Activated CD8-positive, alpha-beta memory T cell treated with anti-CD3 and anti-CD28 coated beads, Interleukin-2, amount 50 U/mL, for 4 hours (primary cell): ENCODE measurements around the gene MYO7B.

Experiments
- DNase-seq: peaks from one replicate; pipeline ENCODE4 v3.0.0-alpha.2; 2020

Gene MYO7B

DNA sequence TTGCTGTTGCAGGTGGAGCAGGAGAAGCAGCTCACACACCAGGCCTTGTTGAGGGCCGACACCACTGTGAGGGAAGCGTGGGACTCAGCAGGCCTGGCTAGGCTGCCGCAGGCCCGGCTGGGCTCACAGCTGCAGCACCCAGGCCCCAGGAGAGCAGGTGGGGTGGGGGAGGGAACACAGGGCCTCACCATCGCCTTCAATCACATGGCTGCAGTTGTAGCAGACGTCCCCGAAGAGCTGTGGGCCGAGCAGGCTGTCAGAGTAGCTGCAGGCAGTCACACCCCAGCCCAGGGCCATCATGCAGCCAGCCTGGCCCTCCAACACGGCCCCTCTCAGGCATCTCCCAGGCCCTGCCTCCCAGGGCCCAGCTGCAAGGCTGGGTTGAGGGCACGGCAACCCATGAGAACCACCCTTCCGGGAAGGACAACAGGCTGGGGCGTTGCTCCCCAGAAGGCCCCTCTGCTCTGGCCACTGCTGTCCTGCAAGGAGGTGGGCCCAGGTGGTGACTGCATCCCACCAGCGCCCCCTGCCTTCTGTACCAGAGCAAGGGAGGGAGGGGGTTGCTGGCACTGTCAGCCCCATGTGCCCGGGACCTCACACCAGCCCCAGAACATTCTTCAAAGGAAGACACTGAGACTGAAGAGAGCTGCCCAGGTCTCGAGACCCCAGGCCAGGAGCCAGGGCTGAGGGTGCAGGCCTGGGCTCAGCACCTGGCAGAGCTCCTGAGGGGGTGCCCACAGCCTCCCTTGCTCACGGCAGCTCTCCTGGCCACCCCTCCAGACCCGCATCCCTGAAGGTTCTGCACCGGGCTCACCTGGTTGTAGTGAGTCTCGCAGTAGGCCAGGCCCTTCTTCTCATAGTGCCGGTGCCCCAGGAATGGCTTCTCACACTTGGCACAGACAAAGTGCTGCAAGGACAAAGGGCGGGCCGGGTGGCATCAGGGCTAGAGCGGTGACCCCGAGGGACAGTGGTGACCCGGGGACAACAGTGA is 104.9 kb downstream of the MYO7B start:
- DNase-seq = no peak

DNA sequence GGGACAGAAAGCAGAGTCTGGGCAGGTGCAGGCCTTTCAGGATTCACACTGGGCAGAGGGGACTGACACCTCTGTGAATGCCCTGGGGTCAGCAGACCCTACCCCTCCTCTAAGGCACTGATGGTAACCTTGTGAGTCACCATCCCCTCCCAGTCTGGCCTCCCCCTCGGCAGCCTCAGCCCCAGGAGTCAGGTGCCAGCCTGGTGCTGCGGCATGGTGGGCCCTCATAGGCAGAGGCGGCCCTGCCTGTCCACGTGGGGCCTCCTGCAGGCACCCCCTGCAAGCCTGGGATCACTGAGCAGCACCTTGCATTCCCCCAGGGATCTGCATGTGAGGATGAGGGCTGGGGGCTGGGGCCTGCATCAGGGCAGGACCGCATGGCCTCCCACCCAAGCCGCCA is 105.7 kb downstream of the MYO7B start:
- DNase-seq = no peak

DNA sequence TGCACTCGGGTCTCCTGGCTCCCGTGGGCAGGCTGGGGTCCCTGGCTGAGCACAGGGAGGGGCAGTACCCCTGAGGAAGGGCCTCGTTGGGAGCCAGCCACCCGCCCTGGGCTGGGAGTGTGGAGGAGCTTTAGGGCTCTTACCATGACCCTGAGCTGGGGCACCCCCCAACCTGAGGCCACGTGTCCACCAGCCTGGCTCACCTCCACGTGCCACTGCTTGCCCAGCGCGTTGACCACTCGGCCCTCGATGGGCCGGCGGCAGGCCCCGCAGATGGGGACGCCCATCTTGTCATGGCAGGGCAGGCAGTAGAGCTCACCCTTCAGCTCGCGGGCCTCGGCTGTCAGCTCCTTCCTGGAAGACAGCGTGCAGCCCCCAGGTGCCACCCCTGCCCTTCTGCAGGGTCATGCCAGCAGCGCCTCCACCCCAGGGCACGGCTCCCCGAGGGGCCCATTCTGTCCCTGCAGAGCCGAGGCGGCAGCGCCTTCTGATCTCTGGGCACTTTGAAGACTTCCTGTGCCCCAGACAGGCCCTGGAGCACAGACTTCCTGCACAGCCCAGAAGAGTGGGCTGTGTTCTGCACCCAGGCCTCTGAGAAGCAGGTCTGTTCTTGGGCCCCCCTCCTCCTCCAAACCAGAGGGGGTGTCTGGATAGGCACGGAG is 106.5 kb downstream of the MYO7B start:
- peak; percentile 42 for DNase-seq

DNA sequence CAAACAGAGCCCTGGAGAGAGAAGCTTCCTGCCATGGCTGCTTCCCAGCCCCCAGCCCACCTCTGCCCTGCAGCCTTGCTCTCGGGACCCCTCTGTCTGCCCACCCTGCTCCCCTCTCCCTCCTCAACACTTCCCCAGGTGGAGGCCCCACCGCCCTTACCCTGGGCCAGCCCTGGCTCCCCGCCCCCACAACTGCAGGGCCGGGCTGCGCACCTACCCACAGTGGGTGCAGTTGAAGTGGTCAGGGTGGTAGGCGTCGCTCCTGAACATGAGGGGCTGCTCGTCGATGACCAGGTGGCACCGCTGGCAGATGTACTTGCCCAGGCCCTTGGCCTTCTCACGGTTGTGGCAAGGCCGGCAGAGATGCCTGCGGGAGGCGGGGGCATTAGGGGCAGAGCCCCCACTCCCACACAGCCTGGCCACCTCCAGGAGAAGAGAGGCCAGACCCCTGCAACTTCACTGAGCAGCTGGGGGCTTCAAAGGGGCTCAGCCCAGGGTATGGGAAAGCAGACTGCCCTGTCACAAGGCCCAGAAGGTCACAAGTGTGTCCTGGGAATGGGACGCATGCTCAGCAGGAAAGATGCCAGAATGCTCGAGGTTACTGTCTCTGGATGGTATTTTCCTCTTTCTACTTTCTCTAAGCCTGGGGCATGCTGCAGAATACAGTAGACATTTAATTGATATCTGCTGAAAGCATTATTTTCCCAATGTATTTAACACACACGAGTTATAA is 107.4 kb downstream of the MYO7B start:
- no peak for DNase-seq

DNA sequence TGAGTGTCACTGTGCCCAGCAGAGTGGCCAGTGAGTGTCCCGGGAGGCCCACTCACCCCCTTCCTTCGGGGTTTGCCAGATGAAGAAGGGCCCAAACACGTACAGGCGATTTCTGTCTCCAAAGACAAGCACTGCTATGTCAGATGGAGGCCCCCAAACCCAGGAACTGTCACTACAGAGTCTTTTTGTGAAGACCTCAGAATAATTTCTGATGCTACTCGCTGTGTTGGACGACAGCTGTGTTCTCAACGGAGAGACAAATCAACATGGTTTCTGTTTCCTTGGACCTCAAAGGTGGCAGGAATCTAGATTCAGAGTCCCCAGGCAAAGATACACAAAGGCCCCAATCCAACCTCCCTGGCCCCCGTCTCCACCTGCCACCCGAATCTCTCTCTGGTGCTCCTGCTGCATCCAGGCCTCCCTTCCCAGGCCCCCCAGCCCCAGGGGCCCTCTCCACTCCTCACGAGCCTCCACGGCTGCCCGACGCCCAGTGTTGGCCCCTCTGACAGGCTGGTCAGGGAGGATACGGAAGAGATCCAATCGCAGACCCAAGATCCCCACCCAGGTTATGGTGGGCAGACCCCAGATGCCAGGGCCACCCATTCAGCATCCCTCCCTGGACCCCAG is 108.1 kb downstream of the MYO7B start:
- no peak for DNase-seq

DNA sequence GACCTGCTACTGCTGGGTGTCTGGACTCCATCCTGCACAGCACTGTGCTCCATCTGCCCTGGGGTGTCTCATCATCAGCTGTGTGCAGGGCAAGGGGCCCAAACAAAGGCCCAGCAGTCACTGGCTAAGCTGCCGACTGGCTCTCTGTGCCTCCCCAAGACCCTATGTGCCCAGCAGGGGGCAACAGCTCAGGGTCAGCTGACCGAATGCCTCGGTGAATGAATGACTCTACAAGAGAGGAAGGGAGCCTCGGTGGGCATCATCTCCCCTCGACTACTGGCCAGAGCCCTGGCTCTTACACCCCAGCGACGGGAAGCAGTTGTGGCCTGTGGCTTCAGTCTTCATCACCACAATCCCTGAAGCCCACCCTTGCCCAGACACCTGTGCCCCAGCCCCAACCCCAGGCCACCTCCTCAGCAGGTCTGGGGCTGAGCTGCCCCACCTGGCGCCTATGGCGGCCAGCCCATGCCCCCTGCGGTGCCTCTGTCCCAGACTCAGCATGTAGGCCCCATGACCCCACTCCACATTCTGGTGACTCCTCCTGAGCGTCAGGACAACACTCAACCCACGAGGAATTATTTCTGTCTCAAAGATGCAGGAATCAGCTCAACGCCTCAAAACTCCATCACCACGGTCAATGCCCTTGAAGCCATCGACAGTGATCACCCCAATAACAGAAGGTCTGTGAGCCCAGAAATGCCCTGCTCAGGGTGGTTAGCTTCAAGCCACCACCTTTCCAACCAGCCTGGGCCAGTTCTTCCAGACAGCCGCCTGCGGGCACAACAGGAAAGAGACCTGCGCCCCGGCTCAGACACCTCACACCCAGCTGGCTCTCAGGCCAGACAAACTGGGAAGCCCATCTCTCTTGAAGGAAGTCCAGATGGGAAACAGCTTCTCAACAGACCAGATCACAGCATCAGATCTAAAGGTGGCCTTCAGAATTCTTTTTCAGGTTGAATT is 108.9 kb downstream of the MYO7B start:
- DNase-seq = no peak

DNA sequence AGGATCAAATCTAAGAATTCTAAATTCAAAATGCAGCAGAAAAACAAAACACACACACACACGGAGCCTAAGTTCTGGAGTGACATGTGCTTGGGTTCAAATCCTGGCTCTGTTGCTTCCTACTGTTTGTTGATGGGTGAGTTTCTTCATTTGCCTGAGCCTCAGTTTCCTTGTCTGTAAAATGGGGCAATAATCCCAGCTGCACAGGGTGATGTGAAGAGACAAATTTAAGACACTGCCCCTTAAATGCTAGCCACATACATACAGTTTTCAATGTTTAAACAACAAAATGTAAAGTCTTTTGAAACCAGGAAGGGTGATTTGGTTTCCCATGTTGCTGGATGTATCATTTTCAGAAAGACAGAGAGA is 109.5 kb downstream of the MYO7B start:
- no peak for DNase-seq

DNA sequence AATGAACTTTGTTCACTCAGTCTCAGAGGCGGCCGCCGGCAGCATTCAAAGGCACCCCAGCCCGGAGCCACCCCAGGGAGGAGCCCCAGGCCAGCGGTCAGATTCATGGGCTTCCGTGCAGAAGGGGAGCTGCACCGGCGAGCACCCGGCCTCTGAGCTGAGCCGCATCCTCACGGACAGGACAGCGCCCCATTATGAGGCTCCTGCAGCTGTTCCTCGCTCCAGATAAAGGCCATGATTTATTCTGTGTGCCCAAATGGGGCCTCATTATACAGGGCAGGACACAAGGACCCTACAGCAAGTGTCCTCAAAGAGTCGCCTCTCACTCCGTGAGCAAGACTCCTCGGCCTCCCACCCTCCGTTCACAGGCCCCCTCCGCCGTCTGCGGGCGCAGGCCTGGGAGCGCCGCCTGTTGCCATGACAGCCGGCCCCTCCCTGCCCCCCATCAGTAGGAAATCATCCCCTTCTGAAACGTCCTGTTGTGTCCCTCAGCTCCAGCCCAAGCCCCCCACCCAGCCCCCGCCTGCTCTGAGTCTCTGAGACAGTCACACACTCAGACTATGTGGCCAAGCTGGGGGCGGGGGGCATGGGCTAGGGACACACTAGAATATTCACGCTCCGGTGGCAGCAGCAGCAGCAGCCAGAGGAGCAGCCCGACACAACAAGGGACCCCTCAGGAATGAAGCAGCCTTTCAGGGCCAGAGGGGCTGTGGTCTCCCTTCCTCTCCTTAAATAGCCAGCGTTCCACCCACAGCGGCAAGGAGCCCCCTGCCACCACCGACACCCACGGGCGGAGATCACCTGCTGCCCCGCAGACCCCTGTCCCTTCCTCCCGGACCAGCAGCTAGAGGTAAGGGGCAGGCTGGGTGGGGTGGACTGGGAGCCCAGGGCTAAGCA is 110.2 kb downstream of the MYO7B start, which contains the start of gene GPR17:
Gene GPR17 (plus strand): TSS at position 759 of the 897 bp plus-strand sequence. CDS start 4,583 bp downstream, outside the sequence.
- no peak for DNase-seq

DNA sequence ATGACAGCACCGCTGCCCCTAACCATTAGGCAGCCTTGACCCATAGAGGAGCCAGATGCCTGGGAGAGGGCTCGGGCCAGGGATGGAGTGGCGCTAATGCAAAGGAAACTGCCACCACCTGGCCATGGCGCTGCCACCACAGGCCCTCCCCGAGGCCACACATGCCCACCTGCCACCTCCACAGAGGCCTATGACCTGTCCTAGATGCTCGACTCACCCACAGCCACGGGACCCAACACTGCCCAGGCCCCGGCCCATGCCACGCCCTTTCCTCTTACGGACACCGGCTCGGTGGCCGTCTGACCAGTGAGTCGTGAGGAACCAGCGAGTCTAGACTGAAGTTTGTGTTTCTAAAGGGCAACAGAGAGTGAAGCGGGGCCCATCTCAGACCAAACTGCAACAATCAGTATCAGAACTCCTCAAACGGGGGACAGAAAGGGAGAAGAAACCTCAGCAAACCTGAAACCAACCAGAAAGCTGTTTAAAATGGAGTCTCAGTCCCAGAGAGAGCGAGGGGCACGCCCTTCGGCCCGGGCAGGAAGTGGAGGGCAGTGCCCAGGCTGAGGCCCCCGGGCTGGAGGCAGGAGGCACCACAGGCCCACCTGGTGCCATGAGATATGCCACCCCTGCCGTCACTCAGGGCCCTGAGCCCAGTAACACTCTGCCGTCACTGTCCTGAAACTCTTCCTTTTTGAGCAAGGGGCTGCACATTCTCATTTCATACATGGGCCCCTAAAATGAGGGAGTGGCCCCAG is 111.2 kb downstream of the MYO7B start:
- DNase-seq = no peak

DNA sequence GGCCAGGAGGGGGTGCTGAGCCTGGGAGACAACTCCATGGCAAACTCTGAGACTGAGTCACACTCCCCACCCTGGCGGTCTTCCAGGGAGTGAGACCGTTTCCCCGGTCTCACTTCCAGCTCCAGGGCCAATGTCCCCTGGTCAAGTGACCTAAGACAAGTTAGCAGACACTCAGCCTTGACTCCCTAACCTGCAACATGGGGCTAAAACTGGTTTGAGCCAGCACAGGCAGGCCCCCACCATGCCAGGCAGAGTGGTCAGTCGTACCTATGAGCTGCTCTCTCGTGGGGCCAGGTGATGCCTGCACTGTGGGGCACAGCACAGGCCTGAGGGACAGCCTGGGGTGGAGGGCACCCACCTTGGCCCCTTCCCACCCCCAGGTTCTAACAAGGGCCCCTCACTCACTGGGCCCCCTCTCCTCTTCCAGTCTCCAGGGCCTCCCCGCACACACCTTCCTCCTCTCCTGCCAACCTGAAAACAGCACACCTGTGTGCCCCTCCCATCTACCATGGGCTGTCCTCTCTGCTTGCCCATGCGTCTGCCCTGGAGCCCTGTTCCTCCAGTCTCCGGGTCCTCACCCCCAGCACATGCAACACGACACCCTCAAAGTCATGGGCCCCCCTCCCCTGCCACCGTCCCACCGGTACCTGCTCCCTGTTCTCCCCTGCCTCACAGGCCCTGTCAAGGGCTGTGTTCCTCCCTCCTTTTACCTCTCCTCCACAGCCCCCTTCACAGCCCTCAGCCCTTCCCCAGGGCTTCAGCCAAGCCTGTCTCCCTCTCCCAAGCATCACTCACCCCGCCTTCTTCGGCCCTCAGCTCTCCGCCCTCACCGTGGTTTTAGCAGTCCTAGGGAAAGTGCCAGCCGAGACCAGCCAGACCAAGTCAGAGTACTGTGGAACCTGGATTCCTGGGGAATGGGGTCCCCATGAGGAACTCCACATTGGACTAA is 112.0 kb downstream of the MYO7B start:
- no peak for DNase-seq

DNA sequence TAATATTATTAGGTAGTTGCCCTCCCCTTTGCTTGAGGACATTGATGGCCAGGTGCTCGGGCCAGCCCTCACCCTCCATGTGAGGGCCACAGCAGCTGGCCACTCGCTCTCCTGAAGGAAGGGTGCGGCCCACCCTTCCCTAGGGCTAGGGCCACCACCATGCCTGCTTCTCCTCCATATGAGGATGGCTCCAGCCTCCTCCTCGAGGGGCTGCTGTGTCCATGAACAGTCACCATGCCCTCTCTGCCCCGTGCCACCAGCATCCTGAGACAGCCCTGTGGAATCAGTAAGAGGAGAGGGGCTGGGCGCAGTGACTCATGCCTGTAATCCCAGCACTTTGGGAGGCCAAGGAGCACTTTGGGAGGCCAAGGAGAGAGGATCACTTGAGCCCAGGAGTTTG is 112.8 kb downstream of the MYO7B start:
- DNase-seq = no peak

DNA sequence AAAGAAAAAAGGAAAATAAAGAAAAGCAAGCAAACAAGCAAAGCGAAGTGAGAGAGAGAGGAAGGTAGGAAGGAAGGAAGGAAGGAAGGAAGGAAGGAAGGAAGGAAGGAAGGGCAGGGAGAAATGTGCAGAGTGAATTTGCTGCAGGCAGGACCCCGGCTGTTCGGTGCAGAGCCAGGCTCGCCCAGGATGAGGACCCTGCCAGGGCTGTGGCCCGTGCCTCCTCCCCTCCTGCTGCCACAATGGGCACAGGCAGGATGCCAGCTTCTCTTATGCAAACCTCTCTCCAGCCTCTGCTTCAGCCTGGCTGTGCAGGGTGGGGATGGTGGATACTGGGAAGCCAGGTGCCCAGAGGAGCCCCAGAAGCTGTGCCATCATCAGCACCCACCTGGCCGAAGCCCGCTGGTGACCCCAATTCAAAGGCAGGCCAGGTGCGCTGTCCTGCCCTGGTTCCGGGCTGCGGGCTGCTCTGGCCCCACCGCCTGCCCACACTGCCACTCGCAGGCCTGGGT is 113.7 kb downstream of the MYO7B start:
- no peak for DNase-seq

DNA sequence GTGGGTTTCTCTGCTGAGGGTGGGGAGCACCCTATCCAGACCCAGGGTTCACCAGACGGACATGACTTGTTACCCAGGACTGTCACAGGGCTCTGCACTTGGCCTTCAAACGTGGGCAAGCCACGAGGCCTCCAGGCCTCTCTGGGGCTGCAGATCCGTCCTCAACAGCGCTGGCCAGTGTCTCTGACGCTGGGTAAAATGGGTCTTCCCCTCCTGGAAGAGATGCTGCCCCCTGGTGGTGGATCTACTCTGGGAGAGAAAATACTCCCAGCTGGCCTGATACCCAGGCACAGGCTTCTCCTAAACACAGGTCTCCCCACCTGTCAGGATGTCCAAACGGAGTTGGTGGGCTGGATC is 114.2 kb downstream of the MYO7B start:
- DNase-seq = peak; percentile 89

DNA sequence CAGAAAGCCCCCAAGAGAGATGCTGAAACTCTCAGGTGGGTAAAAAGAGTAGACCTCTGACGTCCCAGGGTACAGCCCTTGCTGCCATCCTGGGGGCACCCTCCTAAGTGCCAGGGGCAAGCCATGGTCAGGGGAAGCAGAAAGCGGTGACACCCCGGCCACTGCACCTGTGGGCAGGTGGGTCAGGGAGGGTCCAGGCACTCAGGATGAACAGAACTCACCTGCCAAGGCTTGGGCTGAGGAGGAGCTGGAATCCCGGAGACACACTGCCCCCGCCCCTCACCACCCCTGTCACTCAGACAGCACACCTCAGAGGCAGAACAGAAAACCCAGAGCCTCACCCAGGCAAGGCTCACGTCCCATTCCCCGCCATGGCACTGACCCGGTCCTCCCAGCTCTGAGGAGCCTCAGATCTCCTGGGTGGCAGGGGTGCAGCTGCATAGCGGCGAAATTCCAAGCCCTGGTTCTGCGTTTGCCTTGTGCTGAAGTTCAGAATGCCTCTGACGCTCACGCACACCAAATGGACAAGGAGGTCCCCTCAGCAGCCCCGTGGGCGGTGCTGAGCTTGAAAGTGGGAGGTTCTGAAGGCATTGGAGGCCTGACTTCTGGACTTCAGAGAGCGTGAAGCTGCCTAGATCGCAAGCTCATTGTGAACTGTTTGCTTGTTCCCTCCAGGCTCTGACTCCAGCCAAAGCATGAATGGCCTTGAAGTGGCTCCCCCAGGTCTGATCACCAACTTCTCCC is 114.7 kb downstream of the MYO7B start:
- no peak for DNase-seq

DNA sequence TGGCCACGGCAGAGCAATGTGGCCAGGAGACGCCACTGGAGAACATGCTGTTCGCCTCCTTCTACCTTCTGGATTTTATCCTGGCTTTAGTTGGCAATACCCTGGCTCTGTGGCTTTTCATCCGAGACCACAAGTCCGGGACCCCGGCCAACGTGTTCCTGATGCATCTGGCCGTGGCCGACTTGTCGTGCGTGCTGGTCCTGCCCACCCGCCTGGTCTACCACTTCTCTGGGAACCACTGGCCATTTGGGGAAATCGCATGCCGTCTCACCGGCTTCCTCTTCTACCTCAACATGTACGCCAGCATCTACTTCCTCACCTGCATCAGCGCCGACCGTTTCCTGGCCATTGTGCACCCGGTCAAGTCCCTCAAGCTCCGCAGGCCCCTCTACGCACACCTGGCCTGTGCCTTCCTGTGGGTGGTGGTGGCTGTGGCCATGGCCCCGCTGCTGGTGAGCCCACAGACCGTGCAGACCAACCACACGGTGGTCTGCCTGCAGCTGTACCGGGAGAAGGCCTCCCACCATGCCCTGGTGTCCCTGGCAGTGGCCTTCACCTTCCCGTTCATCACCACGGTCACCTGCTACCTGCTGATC is 115.4 kb downstream of the MYO7B start:
- DNase-seq = no peak

DNA sequence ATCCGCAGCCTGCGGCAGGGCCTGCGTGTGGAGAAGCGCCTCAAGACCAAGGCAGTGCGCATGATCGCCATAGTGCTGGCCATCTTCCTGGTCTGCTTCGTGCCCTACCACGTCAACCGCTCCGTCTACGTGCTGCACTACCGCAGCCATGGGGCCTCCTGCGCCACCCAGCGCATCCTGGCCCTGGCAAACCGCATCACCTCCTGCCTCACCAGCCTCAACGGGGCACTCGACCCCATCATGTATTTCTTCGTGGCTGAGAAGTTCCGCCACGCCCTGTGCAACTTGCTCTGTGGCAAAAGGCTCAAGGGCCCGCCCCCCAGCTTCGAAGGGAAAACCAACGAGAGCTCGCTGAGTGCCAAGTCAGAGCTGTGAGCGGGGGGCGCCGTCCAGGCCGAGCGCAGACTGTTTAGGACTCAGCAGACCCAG is 115.9 kb downstream of the MYO7B start:
- DNase-seq = no peak

DNA sequence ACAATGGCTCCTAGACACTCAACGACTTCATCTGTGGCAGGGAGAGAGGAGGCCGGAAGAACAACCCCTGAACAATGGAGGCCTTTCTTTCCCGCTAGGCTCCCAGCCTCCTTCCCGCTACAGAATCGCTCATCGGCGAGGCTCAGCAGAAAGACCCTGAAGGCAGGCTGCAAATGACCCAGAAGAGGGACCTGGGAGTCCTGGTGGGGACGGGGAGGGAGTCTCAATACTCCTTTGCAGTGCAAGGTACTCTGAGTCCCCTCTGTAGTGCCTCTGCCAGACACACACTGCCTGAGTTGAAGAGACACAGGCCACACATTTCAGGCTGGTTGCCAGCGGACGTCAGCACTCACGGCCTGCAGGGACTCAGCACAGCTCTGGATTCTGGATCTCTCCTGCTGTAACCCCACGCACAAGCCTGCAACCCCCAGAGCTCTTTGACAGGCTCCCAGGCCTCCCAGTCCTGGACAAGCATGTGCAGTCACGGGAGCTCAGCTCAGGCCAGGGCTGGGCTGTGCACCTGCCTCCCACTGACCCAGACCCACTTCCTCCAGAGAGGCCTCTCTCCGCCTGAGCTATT is 116.6 kb downstream of the MYO7B start:
- no peak for DNase-seq
